HG03520 (cell line): ENCODE results near the gene ALDH1L1.
A peak's percentile ranks its signal among the peaks of the same experiment; 100 is the strongest.
"Not testable (repeated sequence)": the region's sequence is repeated elsewhere in the genome, so short reads cannot be mapped to it uniquely, and the experiment has no call there.

ENCODE experiments used
- ATAC-seq: cut with Tn5 transposase; IDR thresholded peaks from one replicate; pipeline ENCODE4 v1.9.1; 2021; ENCODE audit warnings: mild to moderate bottlenecking, moderate library complexity; ENCODE audit not compliant: unreplicated experiment

Gene ALDH1L1

GRCh38 chr3:126085841-126086240 is 94.5 kb downstream of the ALDH1L1 start:
- no peak for ATAC-seq

GRCh38 chr3:126085276-126085675 is 95.1 kb downstream of the ALDH1L1 start:
- no peak for ATAC-seq

GRCh38 chr3:126084768-126085180 is 95.6 kb downstream of the ALDH1L1 start:
- ATAC-seq: no peak

- ATAC-seq: peak; percentile 95
These were observed 96.2 kb downstream of the ALDH1L1 start, which contains the start of gene SLC41A3 for GRCh38 chr3:126083913-126084767. Gene SLC41A3 (minus strand): TSS chr3:126084124. CDS start chr3:126068219, 15,905 bp downstream.

- peak; percentile 33 for ATAC-seq
These were observed 96.9 kb downstream of the ALDH1L1 start for GRCh38 chr3:126083511-126083912.

- ATAC-seq: no peak
These were observed 97.3 kb downstream of the ALDH1L1 start for GRCh38 chr3:126083138-126083445.

- no peak for ATAC-seq
These were observed 97.8 kb downstream of the ALDH1L1 start for GRCh38 chr3:126082362-126083137.

GRCh38 chr3:126081618-126082361 is 98.6 kb downstream of the ALDH1L1 start:
- no peak for ATAC-seq

- no peak for ATAC-seq
These were observed 99.4 kb downstream of the ALDH1L1 start for GRCh38 chr3:126080970-126081369.

- ATAC-seq: no peak
These were observed 101.5 kb downstream of the ALDH1L1 start for GRCh38 chr3:126078866-126079265.

- ATAC-seq: no peak
These were observed 102.6 kb downstream of the ALDH1L1 start for GRCh38 chr3:126077754-126078153.

GRCh38 chr3:126076140-126076539 is 104.2 kb downstream of the ALDH1L1 start:
- ATAC-seq: no peak

- no peak for ATAC-seq
These were observed 110.2 kb downstream of the ALDH1L1 start for GRCh38 chr3:126070146-126070545.

GRCh38 chr3:126067959-126068358 is 112.4 kb downstream of the ALDH1L1 start:
- ATAC-seq: no peak

- not testable (repeated sequence) for ATAC-seq
These were observed 113.7 kb downstream of the ALDH1L1 start for GRCh38 chr3:126066676-126067075.

- ATAC-seq: no peak
These were observed 114.5 kb downstream of the ALDH1L1 start for GRCh38 chr3:126065876-126066275.

- no peak for ATAC-seq
These were observed 115.6 kb downstream of the ALDH1L1 start for GRCh38 chr3:126064627-126065258.

GRCh38 chr3:126063358-126063965 is 116.9 kb downstream of the ALDH1L1 start:
- ATAC-seq: no peak

GRCh38 chr3:126061301-126062032 is 118.9 kb downstream of the ALDH1L1 start:
- no peak for ATAC-seq
